GM21381 (cell line): ENCODE results near the gene MYO9B.

Experiments
- ATAC-seq: cut with Tn5 transposase; IDR thresholded peaks from one replicate; pipeline ENCODE4 v1.9.1; 2021; ENCODE audit warnings: mild to moderate bottlenecking, moderate library complexity; ENCODE audit not compliant: unreplicated experiment

MYO9B gene

GRCh38 chr19:17209126-17210036, 133.8 kb downstream of the MYO9B start:
- ATAC-seq, result no peak

- no peak for ATAC-seq
Observed at GRCh38 chr19:17210296-17210695, 134.7 kb downstream of the MYO9B start.

- no peak for ATAC-seq
Observed at GRCh38 chr19:17211547-17212446, 136.2 kb downstream of the MYO9B start.

GRCh38 chr19:17213334-17213733, 137.8 kb downstream of the MYO9B start:
- no peak for ATAC-seq

GRCh38 chr19:17214508-17215126, 139.0 kb downstream of the MYO9B start:
- ATAC-seq, result no peak

GRCh38 chr19:17215127-17215971, 139.8 kb downstream of the MYO9B start, which contains the start of gene USE1:
USE1 (plus strand) TSS chr19:17215357; CDS start chr19:17215406, 49 bp downstream.
- peak; percentile 84 for ATAC-seq

GRCh38 chr19:17216058-17216670, 140.6 kb downstream of the MYO9B start:
- no peak for ATAC-seq

GRCh38 chr19:17219286-17219685, 143.7 kb downstream of the MYO9B start:
- ATAC-seq, result no peak

GRCh38 chr19:17220207-17220758, 144.7 kb downstream of the MYO9B start:
- no peak for ATAC-seq

- no peak for ATAC-seq
Observed at GRCh38 chr19:17225053-17225452, 149.5 kb downstream of the MYO9B start.

GRCh38 chr19:17226002-17226933, 150.7 kb downstream of the MYO9B start, which contains the start of gene OCEL1:
OCEL1 (plus strand) TSS chr19:17226226; CDS start chr19:17226248, 22 bp downstream.
- peak; percentile 86 for ATAC-seq

GRCh38 chr19:17227798-17228367, 152.3 kb downstream of the MYO9B start:
- no peak for ATAC-seq

- ATAC-seq, result no peak
Observed at GRCh38 chr19:17229890-17230289, 154.3 kb downstream of the MYO9B start.

- ATAC-seq, result no peak
Observed at GRCh38 chr19:17232258-17232657, 156.7 kb downstream of the MYO9B start.

GRCh38 chr19:17234911-17235299, 159.3 kb downstream of the MYO9B start:
- no peak for ATAC-seq

GRCh38 chr19:17235300-17235970, 159.9 kb downstream of the MYO9B start:
- peak; percentile 70 for ATAC-seq
